Dendritic cell treated with granulocyte-macrophage colony-stimulating factor and Interleukin-4, amounts not matched to agents 40 ng/mL and 50 ng/mL, for 4 days (primary cell): ENCODE results near the gene FGFRL1.

Source experiments
- H3K27ac Mint-ChIP-seq: one replicate; pipeline ENCODE4 v1.8.0; 2022; ENCODE audit warnings: mild to moderate bottlenecking, mixed read lengths
- H3K27me3 Mint-ChIP-seq: one replicate; pipeline ENCODE4 v1.8.0; 2022; ENCODE audit warnings: mild to moderate bottlenecking, mixed read lengths
- H3K36me3 Mint-ChIP-seq: one replicate; pipeline ENCODE4 v1.8.0; 2022; ENCODE audit warnings: low read depth, mixed read lengths
- H3K4me1 Mint-ChIP-seq: one replicate; pipeline ENCODE4 v1.8.0; 2022; ENCODE audit warnings: low read depth, mixed read lengths
- H3K4me3 Mint-ChIP-seq: one replicate; pipeline ENCODE4 v1.8.0; 2022; ENCODE audit warnings: mild to moderate bottlenecking, moderate library complexity, mixed read lengths
- H3K9me3 Mint-ChIP-seq: one replicate; pipeline ENCODE4 v1.8.0; 2022; ENCODE audit warnings: mixed read lengths
- intact Hi-C: fragments of 100-400 bp; cut with micrococcal nuclease; formaldehyde crosslinking; loops from one replicate; pipeline ENCODE4 v1.15.0; 2022

FGFRL1 gene

GRCh38 chr4:1072830-1073446 lies 61.5 kb downstream of the FGFRL1 start:
- Mint-ChIP-seq H3K9me3 (no peaks in the 10 kb centered on the region), H3K36me3 (no peaks in the 10 kb centered on the region), H3K4me3 (no peak overlapping the region), H3K27ac (no peak overlapping the region), H3K4me1 (peaks cover 5% of the 10 kb centered on the region), H3K27me3 (peaks cover 31% of the 10 kb centered on the region)
- intact Hi-C loops, result no loop called here

GRCh38 chr4:1074077-1074476 lies 62.7 kb downstream of the FGFRL1 start:
- Mint-ChIP-seq H3K4me3 (no peak overlapping the region), H3K27ac (no peak overlapping the region), H3K4me1 (peaks cover 5% of the 10 kb centered on the region), H3K27me3 (peaks cover 29% of the 10 kb centered on the region), H3K36me3 (no peaks in the 10 kb centered on the region), H3K9me3 (no peaks in the 10 kb centered on the region)
- intact Hi-C loops, result no loop called here

GRCh38 chr4:1075225-1075624 lies 63.8 kb downstream of the FGFRL1 start:
- H3K36me3 Mint-ChIP-seq, result no peaks in the 10 kb centered on the region
- intact Hi-C loops, result no loop called here
- H3K4me3 Mint-ChIP-seq, result no peak overlapping the region
- H3K27ac Mint-ChIP-seq, result no peak overlapping the region
- H3K27me3 Mint-ChIP-seq, result peaks cover 25% of the 10 kb centered on the region
- no peaks in the 10 kb centered on the region for H3K9me3 Mint-ChIP-seq
- H3K4me1 Mint-ChIP-seq, result peaks cover 5% of the 10 kb centered on the region

GRCh38 chr4:1075809-1076699 lies 64.6 kb downstream of the FGFRL1 start:
- Mint-ChIP-seq H3K4me1 (peaks cover 10% of the 10 kb centered on the region), H3K9me3 (no peaks in the 10 kb centered on the region)

More at GRCh38 chr4:1075809-1076699, 64.6 kb downstream of the FGFRL1 start:
- intact Hi-C loops, result no loop called here
- Mint-ChIP-seq H3K36me3 (no peaks in the 10 kb centered on the region), H3K4me3 (no peak overlapping the region), H3K27me3 (peaks cover 24% of the 10 kb centered on the region), H3K27ac (no peak overlapping the region)
